ENCODE data around the gene HACE1.

HACE1 gene

DNA sequence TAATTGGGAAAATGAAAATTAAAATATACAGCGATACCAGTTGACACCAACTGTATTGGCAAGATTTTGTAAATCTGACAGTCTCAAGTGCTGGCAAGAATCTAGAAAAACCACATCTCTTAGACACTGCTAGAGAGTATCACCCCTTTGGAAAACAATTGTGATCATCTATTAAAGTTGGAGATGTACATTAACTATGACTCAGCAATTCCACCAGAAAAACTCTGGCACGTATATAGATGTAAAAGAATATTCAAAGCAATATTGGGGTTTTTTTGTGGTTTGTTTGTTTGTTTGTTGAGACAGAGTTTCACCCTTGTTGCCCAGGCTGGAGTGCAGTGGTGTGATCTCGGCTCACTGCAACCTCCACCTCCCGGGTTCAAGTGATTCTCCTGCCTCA is 142.9 kb downstream of the HACE1 start:
- CTCF ChIA-PET: no interaction called here
- DNase-seq (ENCODE audit: low read depth, low spot score): no peak
- no peak overlapping the region for H3K4me3 ChIP-seq (ENCODE audit: low read depth, low read length)
- POLR2A ChIA-PET: no interaction called here
- TF ChIP-seq, protein P1, sequence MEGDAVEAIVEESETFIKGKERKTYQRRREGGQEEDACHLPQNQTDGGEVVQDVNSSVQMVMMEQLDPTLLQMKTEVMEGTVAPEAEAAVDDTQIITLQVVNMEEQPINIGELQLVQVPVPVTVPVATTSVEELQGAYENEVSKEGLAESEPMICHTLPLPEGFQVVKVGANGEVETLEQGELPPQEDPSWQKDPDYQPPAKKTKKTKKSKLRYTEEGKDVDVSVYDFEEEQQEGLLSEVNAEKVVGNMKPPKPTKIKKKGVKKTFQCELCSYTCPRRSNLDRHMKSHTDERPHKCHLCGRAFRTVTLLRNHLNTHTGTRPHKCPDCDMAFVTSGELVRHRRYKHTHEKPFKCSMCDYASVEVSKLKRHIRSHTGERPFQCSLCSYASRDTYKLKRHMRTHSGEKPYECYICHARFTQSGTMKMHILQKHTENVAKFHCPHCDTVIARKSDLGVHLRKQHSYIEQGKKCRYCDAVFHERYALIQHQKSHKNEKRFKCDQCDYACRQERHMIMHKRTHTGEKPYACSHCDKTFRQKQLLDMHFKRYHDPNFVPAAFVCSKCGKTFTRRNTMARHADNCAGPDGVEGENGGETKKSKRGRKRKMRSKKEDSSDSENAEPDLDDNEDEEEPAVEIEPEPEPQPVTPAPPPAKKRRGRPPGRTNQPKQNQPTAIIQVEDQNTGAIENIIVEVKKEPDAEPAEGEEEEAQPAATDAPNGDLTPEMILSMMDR (IDR thresholded peaks at IDR 0.05; ENCODE audit: insufficient read depth, low read length, missing control alignments): no peak

DNA sequence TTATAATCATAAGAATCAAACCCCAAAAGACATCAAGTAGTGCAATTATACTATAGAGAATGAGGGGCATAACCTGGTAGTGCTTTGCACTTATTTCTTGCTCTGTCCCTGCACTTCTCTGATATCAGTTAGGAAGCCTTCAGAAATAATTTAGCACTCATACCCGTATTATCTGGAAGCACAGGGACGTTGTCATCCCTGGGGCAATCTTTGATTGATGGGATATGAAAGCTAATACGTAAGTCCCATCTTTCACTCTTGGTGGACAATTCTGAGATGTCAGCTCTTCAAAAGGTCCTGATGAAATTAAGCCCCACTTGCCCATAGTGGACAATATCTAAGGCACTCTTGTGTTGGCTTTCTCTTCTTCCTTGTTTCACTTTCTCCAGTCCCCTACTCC is 144.9 kb downstream of the HACE1 start:
- TF ChIP-seq, protein P1 (IDR thresholded peaks at IDR 0.05; ENCODE audit: insufficient read depth, low read length, missing control alignments): no peak
- DNase-seq (ENCODE audit: low read depth, low spot score): no peak
- no peak overlapping the region for H3K4me3 ChIP-seq (ENCODE audit: low read depth, low read length)
- ChIA-PET POLR2A (no interaction called here), CTCF (interaction anchor here (1.0 to 1.8 kb wide), 2 partner anchors 10 to 28 kb away, joined by 3 to 5 read pairs; no protein-coding TSS in a partner anchor)

DNA sequence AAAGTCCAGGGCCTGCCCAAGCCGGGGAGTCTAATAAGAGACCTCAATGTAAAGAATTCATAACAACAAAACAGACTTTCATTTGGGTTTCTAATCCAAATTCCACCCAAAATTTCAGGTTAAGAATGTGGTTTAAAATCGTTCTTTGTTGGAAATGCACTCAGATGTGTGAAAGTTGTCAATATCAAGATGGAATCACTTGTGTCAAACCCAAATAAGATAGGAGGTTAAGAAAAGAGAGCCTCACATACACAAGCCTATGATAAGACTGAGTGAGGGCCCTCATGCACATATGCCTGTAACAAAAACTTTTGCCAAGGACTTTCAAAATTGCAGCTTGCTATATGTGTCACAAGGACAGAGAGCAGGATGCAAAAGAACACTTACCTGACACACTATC is 145.7 kb downstream of the HACE1 start:
- ChIA-PET CTCF (no interaction called here), POLR2A (no interaction called here)
- TF ChIP-seq, protein P1 (IDR thresholded peaks at IDR 0.05; ENCODE audit: insufficient read depth, low read length, missing control alignments): no peak
- DNase-seq (ENCODE audit: low read depth, low spot score): no peak
- H3K4me3 ChIP-seq (ENCODE audit: low read depth, low read length): no peak overlapping the region

DNA sequence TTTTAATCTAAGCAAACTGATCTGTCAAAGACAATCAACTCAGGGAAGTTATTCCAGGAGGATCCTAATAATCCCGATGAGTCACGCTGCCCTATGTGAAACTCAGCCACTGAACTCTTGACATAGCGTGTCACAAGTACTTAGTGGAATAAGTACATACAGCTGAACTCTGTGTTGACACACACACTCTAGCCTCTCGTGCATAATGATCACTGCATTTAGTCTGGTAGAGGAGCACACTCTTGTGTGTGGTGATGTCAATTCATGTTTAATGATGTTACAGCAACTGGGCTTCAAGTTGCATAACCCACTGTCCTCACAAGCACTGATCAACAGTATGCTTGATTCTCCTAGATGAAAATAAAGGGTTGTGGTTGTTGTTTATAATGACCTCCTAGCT is 148.3 kb downstream of the HACE1 start:
- no peak overlapping the region for H3K4me3 ChIP-seq (ENCODE audit: low read depth, low read length)
- ChIA-PET POLR2A (no interaction called here), CTCF (no interaction called here)
- DNase-seq (ENCODE audit: low read depth, low spot score): peak; percentile 45
- TF ChIP-seq, protein P1 (IDR thresholded peaks at IDR 0.05; ENCODE audit: insufficient read depth, low read length, missing control alignments): no peak

DNA sequence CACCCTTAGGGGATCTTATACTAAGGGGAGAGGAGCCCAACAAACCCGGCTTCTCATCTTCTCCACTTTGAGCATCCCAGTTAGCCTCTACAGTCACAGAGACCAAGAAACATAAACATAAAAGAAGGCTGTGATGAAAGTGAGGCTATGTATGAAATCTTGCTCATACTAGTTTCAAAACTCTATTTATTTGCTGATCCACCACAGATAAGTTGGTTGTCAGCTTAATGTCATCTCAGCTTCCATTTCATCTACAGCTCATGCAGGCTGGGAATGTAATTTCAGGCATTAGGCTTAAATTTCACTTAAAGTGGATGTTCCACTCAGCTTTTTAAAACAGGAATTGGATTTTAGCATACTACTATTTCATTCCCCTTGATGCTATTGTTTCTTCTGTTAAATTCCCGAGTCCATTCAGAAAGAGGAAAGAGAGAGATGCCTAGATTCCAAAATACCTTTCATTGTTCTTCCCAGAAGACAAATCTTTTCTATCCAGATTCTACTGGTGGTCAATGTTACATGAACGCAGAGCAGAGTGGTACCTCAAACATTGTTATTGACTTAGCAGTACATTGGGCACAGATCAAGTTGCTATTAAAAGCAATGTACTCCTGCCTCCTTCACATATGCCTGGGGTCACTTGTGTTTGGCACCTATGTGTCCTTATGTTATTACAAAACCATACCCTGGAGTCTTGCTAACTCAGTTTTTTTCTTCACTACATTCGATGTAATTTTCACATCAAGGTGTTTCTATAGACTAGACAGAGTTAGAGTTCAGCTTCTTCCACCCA is 149.0 kb downstream of the HACE1 start:
- CTCF ChIA-PET: no interaction called here
- TF ChIP-seq, protein P1 (IDR thresholded peaks at IDR 0.05; ENCODE audit: insufficient read depth, low read length, missing control alignments): no peak
- no peak for DNase-seq (ENCODE audit: low read depth, low spot score)
- POLR2A ChIA-PET: no interaction called here
- H3K4me3 ChIP-seq (ENCODE audit: low read depth, low read length): no peak overlapping the region

DNA sequence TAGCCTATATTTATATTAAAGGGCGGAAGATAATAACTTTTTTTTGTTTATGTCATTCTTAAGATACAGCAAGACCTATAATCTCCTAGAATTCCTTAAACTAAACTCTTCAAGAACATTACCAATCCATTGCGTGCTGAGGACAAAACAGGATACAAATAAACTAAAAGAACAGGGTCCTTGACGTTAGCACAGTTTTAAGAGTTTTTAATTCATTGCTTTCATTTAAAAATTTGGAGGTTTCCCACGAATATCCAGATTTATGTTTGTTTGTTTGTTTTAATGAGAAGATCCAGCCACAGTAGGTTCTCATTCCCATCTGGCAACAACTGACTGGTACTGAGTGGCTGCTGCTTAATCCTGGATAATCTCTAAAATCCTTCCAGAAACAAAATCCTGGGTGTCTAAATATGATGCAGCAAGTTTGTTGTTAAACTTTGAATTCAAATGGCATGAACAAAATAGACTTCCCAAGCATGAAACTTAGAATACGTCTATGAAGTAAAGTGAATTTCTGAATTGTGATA is 153.7 kb downstream of the HACE1 start:
- ChIA-PET POLR2A (no interaction called here), CTCF (interaction anchor here (1.4 kb wide), 1 partner anchor 16 kb away, joined by 3 read pairs; no protein-coding TSS in a partner anchor)
- TF ChIP-seq, protein P1 (IDR thresholded peaks at IDR 0.05; ENCODE audit: insufficient read depth, low read length, missing control alignments): no peak
- H3K4me3 ChIP-seq (ENCODE audit: low read depth, low read length): no peak overlapping the region
- DNase-seq (ENCODE audit: low read depth, low spot score): no peak

Measured in AG04449 (cell line).